SH-SY5Y (cell line): ENCODE data around the gene HOXC13.

Source experiments
- GATA2 ChIP-seq: IDR thresholded peaks from 2 replicates; pipeline ENCODE4 v1.6.1; 2011; ENCODE audit warnings: mild to moderate bottlenecking, low read depth, low read length
- GATA3 ChIP-seq: IDR thresholded peaks from 2 replicates; pipeline ENCODE4 v1.6.1; 2011; ENCODE audit warnings: low read depth, mild to moderate bottlenecking, low read length, moderate library complexity

DNA sequence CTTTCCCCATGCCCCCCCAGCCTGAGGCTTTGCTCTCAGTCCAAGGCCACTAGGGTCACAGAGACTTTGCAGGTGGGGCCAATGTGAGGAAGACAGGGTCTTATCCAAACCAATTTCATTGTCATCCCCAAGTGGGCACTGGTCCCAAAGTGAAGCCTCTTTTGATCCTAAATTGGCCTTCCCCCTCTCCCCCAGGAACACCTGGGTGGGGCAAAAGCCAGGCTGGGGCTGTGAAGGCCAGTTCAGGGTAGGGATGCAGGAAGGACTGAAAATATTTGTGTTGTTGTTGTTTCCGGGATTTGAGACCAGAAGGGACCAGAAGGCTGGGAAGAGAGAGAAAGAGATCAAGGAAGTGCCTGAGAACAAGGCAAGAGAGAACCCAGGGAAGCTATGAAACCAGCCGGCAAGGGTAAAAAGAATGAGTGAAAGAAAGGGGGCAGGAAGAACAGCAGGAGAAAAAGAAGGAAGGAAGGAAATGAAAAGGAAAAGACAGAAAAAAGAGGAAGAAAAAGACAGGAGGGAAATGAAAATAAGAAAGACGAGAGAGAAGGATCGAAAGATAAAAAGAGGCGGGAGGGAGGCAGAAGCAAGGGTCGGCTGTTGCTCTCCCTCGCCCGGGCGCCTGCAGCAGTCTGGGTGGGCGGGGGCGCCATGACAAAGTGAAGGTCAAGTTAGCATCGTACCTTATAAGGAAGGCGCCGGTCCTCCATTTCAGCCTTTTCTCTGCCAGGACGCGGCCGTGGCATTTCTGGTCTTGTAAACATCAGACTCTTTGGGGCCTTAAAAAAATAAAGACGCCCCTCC lies 26.9 kb downstream of the HOXC13 start:
- no peak for TF ChIP-seq GATA2
- no peak for TF ChIP-seq GATA3
